SK-N-SH (cell line): ENCODE data around the gene TEKTIP1. TPM values are rescaled to one million over a fixed set of nuclear protein-coding genes. Genes with fewer than 3 reads are reported as not detected.

Experiments used
- CTCF ChIA-PET: fragments of 300-600, 350-600 bp; formaldehyde crosslinking; extraction: SDS; loops from one replicate; lab custom pipeline; 2021; lab: Yijun Ruan, JAX
- POLR2A ChIA-PET: fragments of 350-600 bp; sonication (Branson Sonifier 250); formaldehyde crosslinking; extraction: SDS; loops from one replicate; lab custom pipeline; 2020; ENCODE audit warnings: antibody characterized with exemption, inconsistent platforms; lab: Yijun Ruan, JAX
- DNase-seq: peaks from one replicate; pipeline ENCODE4 v3.0.0; 2012
- H2AFZ ChIP-seq: fragments of 200-600 bp; sonication (generic); 2 replicates; pipeline ENCODE4 v1.8.1; 2016; ENCODE audit warnings: antibody characterized with exemption, mild to moderate bottlenecking, low read depth
- H3F3A ChIP-seq: fragments of 200-600 bp; sonication (generic); replicated peaks from 2 replicates; pipeline ENCODE3; 2016; ENCODE audit warnings: antibody characterized with exemption, mild to moderate bottlenecking; ENCODE audit not compliant: insufficient read depth
- H3K27ac ChIP-seq, 2 experiments: fragments of 200-500 bp in 1 of 2; fragments of 200-600 bp in 1 of 2; sonication (Bioruptor generic) in 1 of 2; sonication (generic), shearing (Covaris generic) in 1 of 2; 2 replicates each; pipeline versions ENCODE4 v1.5.1 to v1.6.1; 2014 to 2016; ENCODE audit warnings: low read depth in 2 of 2, inconsistent platforms in 1 of 2, low read length in 1 of 2, mild to moderate bottlenecking in 1 of 2, mixed read lengths in 1 of 2
- H3K27me3 ChIP-seq: fragments of 200-600 bp; sonication (generic), shearing (Covaris generic); 2 replicates; pipeline ENCODE4 v1.6.1; 2016; ENCODE audit warnings: mixed run types; ENCODE audit not compliant: insufficient read depth
- H3K36me3 ChIP-seq, 2 experiments: fragments of 200-500 bp in 1 of 2; fragments of 200-600 bp in 1 of 2; sonication (Bioruptor generic) in 1 of 2; sonication (generic) in 1 of 2; replicated peaks in 1 of 2; 2 replicates each; pipeline versions ENCODE3 to v1.5.1; 2014 to 2016; ENCODE audit warnings: low read length in 1 of 2, mild to moderate bottlenecking in 1 of 2; ENCODE audit not compliant: insufficient read depth in 2 of 2, control insufficient read depth in 1 of 2
- H3K4me1 ChIP-seq, 2 experiments: fragments of 200-500 bp in 1 of 2; fragments of 200-600 bp in 1 of 2; sonication (Bioruptor generic) in 1 of 2; sonication (generic), shearing (Covaris generic) in 1 of 2; 2 replicates each; pipeline versions ENCODE4 v1.5.1 to v1.6.1; 2014 to 2016; ENCODE audit warnings: low read depth in 1 of 2, low read length in 1 of 2, mixed run types in 1 of 2; ENCODE audit not compliant: insufficient read depth in 2 of 2, control insufficient read depth in 1 of 2
- H3K4me2 ChIP-seq: fragments of 200-600 bp; sonication (generic), shearing (Covaris generic); 2 replicates; pipeline ENCODE4 v1.6.1; 2017; ENCODE audit warnings: mixed run types
- H3K4me3 ChIP-seq, 2 experiments: fragments of 200-500 bp in 1 of 2; fragments of 200-600 bp in 1 of 2; sonication (Bioruptor generic) in 1 of 2; sonication (generic), shearing (Covaris generic) in 1 of 2; 2 replicates each; pipeline versions ENCODE4 v1.5.1 to v1.8.1; 2014 to 2016; ENCODE audit warnings: low read depth in 2 of 2, inconsistent platforms in 1 of 2, low read length in 1 of 2, mild to moderate bottlenecking in 1 of 2, mixed read lengths in 1 of 2, moderate library complexity in 1 of 2
- H3K79me2 ChIP-seq: fragments of 200-600 bp; sonication (generic); 2 replicates; pipeline ENCODE4 v1.8.1; 2017; ENCODE audit warnings: mild to moderate bottlenecking; ENCODE audit not compliant: insufficient read depth
- H3K9ac ChIP-seq: fragments of 200-600 bp; sonication (generic); 2 replicates; pipeline ENCODE4 v1.6.1; 2017; ENCODE audit warnings: mixed run types
- H3K9me2 ChIP-seq: fragments of 200-600 bp; sonication (generic); 2 replicates; pipeline ENCODE4 v1.6.1; 2017; ENCODE audit warnings: mixed run types
- H3K9me3 ChIP-seq: fragments of 200-600 bp; sonication (generic); 2 replicates; pipeline ENCODE4 v1.6.1; 2017; ENCODE audit warnings: mixed run types, mild to moderate bottlenecking, moderate library complexity
- H4K20me1 ChIP-seq: fragments of 200-600 bp; sonication (generic); 2 replicates; pipeline ENCODE4 v1.6.1; 2017; ENCODE audit warnings: mild to moderate bottlenecking, mixed run types; ENCODE audit not compliant: insufficient read depth
- CHD2 ChIP-seq: fragments of 150-350 bp; IDR thresholded peaks from 2 replicates; pipeline ENCODE4 v1.6.1; 2018; ENCODE audit warnings: low read length; ENCODE audit not compliant: partially characterized antibody
- ELF1 ChIP-seq: IDR thresholded peaks from 2 replicates; pipeline ENCODE4 v1.4.0; 2012
- EZH2phosphoT487 ChIP-seq: fragments of 200-600 bp; sonication (generic); IDR thresholded peaks from 2 replicates; pipeline ENCODE4 v1.6.1; 2017; ENCODE audit warnings: low read depth, mixed run types, mild to moderate bottlenecking, antibody characterized with exemption, moderate library complexity, borderline replicate concordance
- FOSL2 ChIP-seq: IDR thresholded peaks from 2 replicates; pipeline ENCODE4 v1.4.0; 2012; ENCODE audit warnings: low read depth, mild to moderate bottlenecking, moderate library complexity, borderline replicate concordance
- FOXJ3 ChIP-seq: sonication (generic); formaldehyde crosslinking; IDR thresholded peaks from 2 replicates; pipeline ENCODE4 v1.5.1; 2020; ENCODE audit warnings: mild to moderate bottlenecking, missing genetic modification reagents
- GABPA ChIP-seq: IDR thresholded peaks from 2 replicates; pipeline ENCODE4 v1.4.0; 2012; ENCODE audit warnings: low read depth, mild to moderate bottlenecking
- GATA2 ChIP-seq: sonication (generic); formaldehyde crosslinking; IDR thresholded peaks from 2 replicates; pipeline ENCODE4 v1.5.0; 2020; ENCODE audit warnings: mild to moderate bottlenecking, missing genetic modification reagents
- JUND ChIP-seq: IDR thresholded peaks from 2 replicates; pipeline ENCODE4 v1.4.0; 2012
- MEF2A ChIP-seq: IDR thresholded peaks from 2 replicates; pipeline ENCODE4 v1.4.0; 2012; ENCODE audit warnings: low read depth, borderline replicate concordance
- NFIC ChIP-seq: IDR thresholded peaks from 2 replicates; pipeline ENCODE4 v1.4.0; 2012; ENCODE audit warnings: borderline replicate concordance
- POLR2AphosphoS5 ChIP-seq: IDR thresholded peaks from 2 replicates; pipeline ENCODE4 v1.6.1; 2012; ENCODE audit warnings: low read depth, low read length
- RAD21 ChIP-seq: IDR thresholded peaks from 2 replicates; pipeline ENCODE4 v1.6.1; 2012; ENCODE audit warnings: mild to moderate bottlenecking, low read length
- RCOR1 ChIP-seq: fragments of 150-350 bp; IDR thresholded peaks from 2 replicates; pipeline ENCODE4 v1.6.1; 2017; ENCODE audit warnings: antibody characterized with exemption, low read length
- RFX5 ChIP-seq: IDR thresholded peaks from 2 replicates; pipeline ENCODE4 v1.6.1; 2012; ENCODE audit warnings: mild to moderate bottlenecking, improper control_type of control experiment, low read length
- SIN3A ChIP-seq: IDR thresholded peaks from 2 replicates; pipeline ENCODE4 v1.6.1; 2012; ENCODE audit warnings: low read depth, mild to moderate bottlenecking, low read length, moderate library complexity, borderline replicate concordance
- SMC3 ChIP-seq: IDR thresholded peaks from 2 replicates; pipeline ENCODE4 v1.6.1; 2012; ENCODE audit warnings: low read depth, low read length, improper control_type of control experiment
- TAF1 ChIP-seq: IDR thresholded peaks from 2 replicates; pipeline ENCODE4 v1.6.1; 2012; ENCODE audit warnings: low read depth, mild to moderate bottlenecking, low read length, moderate library complexity, borderline replicate concordance
- TCF12 ChIP-seq: IDR thresholded peaks from 2 replicates; pipeline ENCODE4 v1.4.0; 2012
- TEAD4 ChIP-seq: IDR thresholded peaks from 2 replicates; pipeline ENCODE4 v1.4.0; 2012; ENCODE audit warnings: mild to moderate bottlenecking, borderline replicate concordance; ENCODE audit not compliant: insufficient read depth
- YY1 ChIP-seq: IDR thresholded peaks from 2 replicates; pipeline ENCODE4 v1.4.0; 2012; ENCODE audit warnings: low read depth, mild to moderate bottlenecking
- WGBS: methylation state at CpG from one replicate; pipeline ENCODE4 v1.1.6; 2017; ENCODE audit warnings: low lambda C conversion rate; 5-methylcytosine and 5-hydroxymethylcytosine counted together
- polyA plus RNA-seq, 3 experiments: library from polyadenylated mRNA; depleted of rRNA; stranded (reverse); fragments of >200 nt; gene quantifications; 2 replicates each; pipeline ENCODE4 v1.2.3, GENCODE V29; 2012
- TF ChIP-seq, protein P1 (sequence below): fragments of 150-350 bp; IDR thresholded peaks from 2 replicates; pipeline ENCODE4 v1.6.1; 2016; ENCODE audit warnings: mild to moderate bottlenecking, low read depth, low read length
- TF ChIP-seq, protein P2 (sequence below): IDR thresholded peaks from 2 replicates; pipeline ENCODE4; 2012
- TF ChIP-seq, protein P3 (sequence below): IDR thresholded peaks from 2 replicates; pipeline ENCODE4 v1.4.0; 2012; ENCODE audit warnings: low read depth
- TF ChIP-seq, protein P4 (sequence below): fragments of 150-350 bp; IDR thresholded peaks from 2 replicates; pipeline ENCODE4 v1.6.1; 2017; ENCODE audit warnings: antibody characterized with exemption, low read length, low read depth, borderline replicate concordance

The TEKTIP1 gene
- polyA plus RNA-seq, 1 of the 3 experiments (the other 2 are of a cell fraction) = 0.12 TPM

DNA sequence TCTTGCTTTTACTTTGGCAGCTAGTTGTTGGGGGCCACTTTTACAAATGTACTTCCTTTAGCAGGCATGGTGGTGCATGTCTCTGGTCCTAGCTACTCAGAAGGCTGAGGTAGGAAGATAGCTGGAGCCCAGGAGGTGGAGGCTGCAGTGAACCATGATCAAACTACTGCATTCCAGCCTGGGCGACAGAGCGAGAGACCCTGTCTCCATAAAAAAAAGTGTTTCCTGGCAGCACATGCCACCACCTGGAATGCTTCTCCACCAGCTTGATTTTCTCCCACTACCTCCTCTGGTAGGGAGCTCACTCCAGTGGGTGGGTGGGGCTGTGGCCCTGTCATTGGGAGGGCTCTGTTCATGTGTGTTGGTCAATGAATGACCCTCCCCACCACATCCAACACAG, 20.3 kb upstream of the TEKTIP1 start:
- Histone ChIP-seq H3K4me3 (no peak overlapping the region), H3K36me3 (peaks cover 7 to 15% of the 10 kb centered on the region in 2 experiments), H3K9me2 (no peaks in the 10 kb centered on the region), H4K20me1 (peaks cover 92% of the 10 kb centered on the region), H3K9ac (no peak overlapping the region), H3F3A (no peaks in the 10 kb centered on the region), H3K4me1 (peaks cover 0 to 20% of the 10 kb centered on the region in 2 experiments; a peak in 1 of 4 replicates), H3K4me2 (no peak overlapping the region), H3K27me3 (no peaks in the 10 kb centered on the region), H2AFZ (no peak overlapping the region), H3K9me3 (no peaks in the 10 kb centered on the region), H3K27ac (no peak overlapping the region), H3K79me2 (peaks cover 98% of the 10 kb centered on the region)
- POLR2A ChIA-PET = no interaction called here
- no peak for DNase-seq
- 92% methylated on average over 2 of the region's 2 CpGs for WGBS
- CTCF ChIA-PET = interaction anchor here (1.7 kb wide), 1 partner anchor 27 kb away, joined by 9 read pairs; no protein-coding TSS in a partner anchor
- no peak for TF ChIP-seq SMC3
- no peak for TF ChIP-seq TAF1
- no peak for TF ChIP-seq TCF12
- TF ChIP-seq CHD2 = no peak
- no peak for TF ChIP-seq RCOR1
- TF ChIP-seq, protein P1, sequence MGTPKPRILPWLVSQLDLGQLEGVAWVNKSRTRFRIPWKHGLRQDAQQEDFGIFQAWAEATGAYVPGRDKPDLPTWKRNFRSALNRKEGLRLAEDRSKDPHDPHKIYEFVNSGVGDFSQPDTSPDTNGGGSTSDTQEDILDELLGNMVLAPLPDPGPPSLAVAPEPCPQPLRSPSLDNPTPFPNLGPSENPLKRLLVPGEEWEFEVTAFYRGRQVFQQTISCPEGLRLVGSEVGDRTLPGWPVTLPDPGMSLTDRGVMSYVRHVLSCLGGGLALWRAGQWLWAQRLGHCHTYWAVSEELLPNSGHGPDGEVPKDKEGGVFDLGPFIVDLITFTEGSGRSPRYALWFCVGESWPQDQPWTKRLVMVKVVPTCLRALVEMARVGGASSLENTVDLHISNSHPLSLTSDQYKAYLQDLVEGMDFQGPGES = no peak
- no peak for TF ChIP-seq GATA2
- TF ChIP-seq, protein P2, sequence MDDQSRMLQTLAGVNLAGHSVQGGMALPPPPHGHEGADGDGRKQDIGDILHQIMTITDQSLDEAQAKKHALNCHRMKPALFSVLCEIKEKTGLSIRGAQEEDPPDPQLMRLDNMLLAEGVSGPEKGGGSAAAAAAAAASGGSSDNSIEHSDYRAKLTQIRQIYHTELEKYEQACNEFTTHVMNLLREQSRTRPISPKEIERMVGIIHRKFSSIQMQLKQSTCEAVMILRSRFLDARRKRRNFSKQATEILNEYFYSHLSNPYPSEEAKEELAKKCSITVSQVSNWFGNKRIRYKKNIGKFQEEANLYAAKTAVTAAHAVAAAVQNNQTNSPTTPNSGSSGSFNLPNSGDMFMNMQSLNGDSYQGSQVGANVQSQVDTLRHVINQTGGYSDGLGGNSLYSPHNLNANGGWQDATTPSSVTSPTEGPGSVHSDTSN = no peak
- no peak for TF ChIP-seq TEAD4
- TF ChIP-seq POLR2AphosphoS5 = no peak
- TF ChIP-seq MEF2A = no peak
- TF ChIP-seq NFIC = no peak
- TF ChIP-seq, protein P3, sequence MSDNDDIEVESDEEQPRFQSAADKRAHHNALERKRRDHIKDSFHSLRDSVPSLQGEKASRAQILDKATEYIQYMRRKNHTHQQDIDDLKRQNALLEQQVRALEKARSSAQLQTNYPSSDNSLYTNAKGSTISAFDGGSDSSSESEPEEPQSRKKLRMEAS = no peak
- TF ChIP-seq YY1 = no peak

DNA sequence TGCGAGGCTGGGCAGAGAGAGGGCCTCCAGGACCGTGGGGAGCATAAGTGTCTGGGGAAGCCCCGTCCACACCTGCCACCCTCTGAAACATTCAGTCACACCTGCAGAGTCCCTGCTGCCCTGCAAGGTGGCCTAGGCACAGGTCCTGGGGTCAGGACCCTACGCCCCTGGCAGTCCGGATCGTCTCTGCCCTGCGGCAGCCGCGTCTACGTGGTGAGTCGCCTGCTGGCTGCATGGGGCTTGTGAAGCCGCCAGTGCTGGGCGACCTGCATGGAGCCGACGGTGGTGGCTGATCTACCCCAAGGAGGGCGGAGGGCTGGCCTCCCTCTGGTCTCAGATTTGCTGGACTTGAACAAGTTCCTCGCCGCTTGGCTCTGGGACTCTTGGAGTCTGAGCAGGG, 19.8 kb upstream of the TEKTIP1 start:
- WGBS = 88% methylated on average over 4 of the region's 18 CpGs
- Histone ChIP-seq H3K9ac (no peak overlapping the region), H3K36me3 (peaks cover 7 to 19% of the 10 kb centered on the region in 2 experiments), H2AFZ (no peak overlapping the region), H4K20me1 (peaks cover 88% of the 10 kb centered on the region), H3K4me1 (peaks cover 0 to 20% of the 10 kb centered on the region in 2 experiments; a peak in 1 of 4 replicates), H3K9me2 (no peaks in the 10 kb centered on the region), H3K4me3 (no peak overlapping the region), H3K27ac (no peak overlapping the region), H3K9me3 (no peaks in the 10 kb centered on the region), H3K27me3 (no peaks in the 10 kb centered on the region), H3F3A (no peaks in the 10 kb centered on the region), H3K4me2 (no peak overlapping the region), H3K79me2 (peaks cover 95% of the 10 kb centered on the region)
- POLR2A ChIA-PET = interaction anchor here (1.0 kb wide), 1 partner anchor 12 kb away, joined by 3 read pairs; no protein-coding TSS in a partner anchor
- no peak for DNase-seq
- CTCF ChIA-PET = interaction anchor here (1.7 kb wide), 1 partner anchor 26 kb away, joined by 9 read pairs; no protein-coding TSS in a partner anchor
- TF ChIP-seq FOXJ3 = no peak
- no peak for TF ChIP-seq ELF1
- no peak for TF ChIP-seq EZH2phosphoT487
- no peak for TF ChIP-seq TAF1
- TF ChIP-seq TEAD4 = no peak
- no peak for TF ChIP-seq RFX5
- no peak for TF ChIP-seq GABPA
- TF ChIP-seq FOSL2 = no peak
- no peak for TF ChIP-seq NFIC
- no peak for TF ChIP-seq SIN3A
- no peak for TF ChIP-seq GATA2
- TF ChIP-seq RAD21 = no peak
- no peak for TF ChIP-seq JUND
- no peak for TF ChIP-seq YY1
- TF ChIP-seq SMC3 = no peak
- TF ChIP-seq, protein P4, sequence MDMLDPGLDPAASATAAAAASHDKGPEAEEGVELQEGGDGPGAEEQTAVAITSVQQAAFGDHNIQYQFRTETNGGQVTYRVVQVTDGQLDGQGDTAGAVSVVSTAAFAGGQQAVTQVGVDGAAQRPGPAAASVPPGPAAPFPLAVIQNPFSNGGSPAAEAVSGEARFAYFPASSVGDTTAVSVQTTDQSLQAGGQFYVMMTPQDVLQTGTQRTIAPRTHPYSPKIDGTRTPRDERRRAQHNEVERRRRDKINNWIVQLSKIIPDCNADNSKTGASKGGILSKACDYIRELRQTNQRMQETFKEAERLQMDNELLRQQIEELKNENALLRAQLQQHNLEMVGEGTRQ = no peak
- TF ChIP-seq, protein P3 = no peak
